ENCODE measurements around the gene TSPEAR. TPM values are rescaled to one million over a fixed set of nuclear protein-coding genes. Genes with fewer than 3 reads are reported as not detected.
A peak's percentile ranks its signal among the peaks of the same experiment; 100 is the strongest.

TSPEAR gene
- total RNA-seq, 1 donor from 2014 or later, result not detected

- Mint-ChIP-seq H3K4me3 (ENCODE audit: unreplicated experiment) (no peak overlapping the region), H3K27me3 (ENCODE audit: unreplicated experiment) (peaks cover 26% of the 10 kb centered on the region), H3K4me1 (ENCODE audit: low read depth, unreplicated experiment) (peaks cover 21% of the 10 kb centered on the region), H3K36me3 (ENCODE audit: unreplicated experiment) (no peaks in the 10 kb centered on the region), H3K27ac (ENCODE audit: unreplicated experiment) (no peak overlapping the region), H3K9me3 (ENCODE audit: unreplicated experiment) (peaks cover 2% of the 10 kb centered on the region)
- TF ChIP-seq, protein P1, sequence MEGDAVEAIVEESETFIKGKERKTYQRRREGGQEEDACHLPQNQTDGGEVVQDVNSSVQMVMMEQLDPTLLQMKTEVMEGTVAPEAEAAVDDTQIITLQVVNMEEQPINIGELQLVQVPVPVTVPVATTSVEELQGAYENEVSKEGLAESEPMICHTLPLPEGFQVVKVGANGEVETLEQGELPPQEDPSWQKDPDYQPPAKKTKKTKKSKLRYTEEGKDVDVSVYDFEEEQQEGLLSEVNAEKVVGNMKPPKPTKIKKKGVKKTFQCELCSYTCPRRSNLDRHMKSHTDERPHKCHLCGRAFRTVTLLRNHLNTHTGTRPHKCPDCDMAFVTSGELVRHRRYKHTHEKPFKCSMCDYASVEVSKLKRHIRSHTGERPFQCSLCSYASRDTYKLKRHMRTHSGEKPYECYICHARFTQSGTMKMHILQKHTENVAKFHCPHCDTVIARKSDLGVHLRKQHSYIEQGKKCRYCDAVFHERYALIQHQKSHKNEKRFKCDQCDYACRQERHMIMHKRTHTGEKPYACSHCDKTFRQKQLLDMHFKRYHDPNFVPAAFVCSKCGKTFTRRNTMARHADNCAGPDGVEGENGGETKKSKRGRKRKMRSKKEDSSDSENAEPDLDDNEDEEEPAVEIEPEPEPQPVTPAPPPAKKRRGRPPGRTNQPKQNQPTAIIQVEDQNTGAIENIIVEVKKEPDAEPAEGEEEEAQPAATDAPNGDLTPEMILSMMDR (IDR thresholded peaks at IDR 0.05; ENCODE audit: partially characterized antibody, unreplicated experiment), result no peak
- DNase-seq, result no peak
These were observed 531 bp downstream of the TSPEAR start for GRCh38 chr21:44710756-44711326.

DNA sequence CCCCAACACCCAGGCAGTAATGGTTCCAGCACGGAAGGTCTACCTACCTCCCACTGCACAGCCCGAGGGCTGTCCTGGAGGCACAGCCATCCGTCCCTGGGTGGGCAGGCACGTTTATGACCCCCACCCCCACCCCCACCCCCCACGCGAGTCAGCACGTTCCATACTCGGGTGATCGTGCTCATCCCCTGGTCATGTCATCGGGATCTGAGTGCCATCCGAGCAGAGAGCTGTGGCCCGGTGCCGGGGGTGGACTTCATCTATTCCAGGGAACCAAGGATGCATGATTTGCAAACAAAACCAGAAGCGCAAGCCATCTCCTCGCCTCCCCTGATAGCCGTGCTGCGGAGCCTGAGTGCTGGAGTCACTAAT, 1.1 kb downstream of the TSPEAR start:
- no peak overlapping the region for H3K4me3 Mint-ChIP-seq (ENCODE audit: unreplicated experiment)
- H3K27ac Mint-ChIP-seq (ENCODE audit: unreplicated experiment), result no peak overlapping the region

GRCh38 chr21:44709426-44710293, 1.7 kb downstream of the TSPEAR start:
- Mint-ChIP-seq H3K27me3 (ENCODE audit: unreplicated experiment) (peaks cover 32% of the 10 kb centered on the region), H3K36me3 (ENCODE audit: unreplicated experiment) (no peaks in the 10 kb centered on the region), H3K9me3 (ENCODE audit: unreplicated experiment) (peaks cover 2% of the 10 kb centered on the region), H3K27ac (ENCODE audit: unreplicated experiment) (no peak overlapping the region), H3K4me1 (ENCODE audit: low read depth, unreplicated experiment) (peaks cover 15% of the 10 kb centered on the region), H3K4me3 (ENCODE audit: unreplicated experiment) (peak overlapping the region; percentile 22)
- TF ChIP-seq, protein P1 (IDR thresholded peaks at IDR 0.05; ENCODE audit: partially characterized antibody, unreplicated experiment), result no peak
- no peak for DNase-seq

More for the DNA sequence above, 1.1 kb downstream of the TSPEAR start:
- H3K9me3 Mint-ChIP-seq (ENCODE audit: unreplicated experiment), result peaks cover 2% of the 10 kb centered on the region
- H3K27me3 Mint-ChIP-seq (ENCODE audit: unreplicated experiment), result peaks cover 29% of the 10 kb centered on the region
- TF ChIP-seq, protein P1 (IDR thresholded peaks at IDR 0.05; ENCODE audit: partially characterized antibody, unreplicated experiment), result no peak
- H3K36me3 Mint-ChIP-seq (ENCODE audit: unreplicated experiment), result no peaks in the 10 kb centered on the region
- peaks cover 20% of the 10 kb centered on the region for H3K4me1 Mint-ChIP-seq (ENCODE audit: low read depth, unreplicated experiment)
- no peak for DNase-seq

GRCh38 chr21:44708866-44709425, 2.4 kb downstream of the TSPEAR start:
- Mint-ChIP-seq H3K4me1 (ENCODE audit: low read depth, unreplicated experiment) (peaks cover 14% of the 10 kb centered on the region), H3K27ac (ENCODE audit: unreplicated experiment) (no peak overlapping the region), H3K36me3 (ENCODE audit: unreplicated experiment) (no peaks in the 10 kb centered on the region), H3K4me3 (ENCODE audit: unreplicated experiment) (peak overlapping the region; percentile 21), H3K9me3 (ENCODE audit: unreplicated experiment) (peaks cover 2% of the 10 kb centered on the region), H3K27me3 (ENCODE audit: unreplicated experiment) (peaks cover 37% of the 10 kb centered on the region)
- DNase-seq, result no peak
- TF ChIP-seq, protein P1 (IDR thresholded peaks at IDR 0.05; ENCODE audit: partially characterized antibody, unreplicated experiment), result no peak
